HG02852 (cell line): ENCODE data around the gene CRYBA4.
"Not testable (repeated sequence)": the region's sequence is repeated elsewhere in the genome, so short reads cannot be mapped to it uniquely, and the experiment has no call there.

ENCODE experiments used
- ATAC-seq: cut with Tn5 transposase; IDR thresholded peaks from one replicate; pipeline ENCODE4 v1.9.1; 2021; ENCODE audit warnings: mild to moderate bottlenecking, moderate library complexity; ENCODE audit not compliant: unreplicated experiment

CRYBA4 gene

DNA sequence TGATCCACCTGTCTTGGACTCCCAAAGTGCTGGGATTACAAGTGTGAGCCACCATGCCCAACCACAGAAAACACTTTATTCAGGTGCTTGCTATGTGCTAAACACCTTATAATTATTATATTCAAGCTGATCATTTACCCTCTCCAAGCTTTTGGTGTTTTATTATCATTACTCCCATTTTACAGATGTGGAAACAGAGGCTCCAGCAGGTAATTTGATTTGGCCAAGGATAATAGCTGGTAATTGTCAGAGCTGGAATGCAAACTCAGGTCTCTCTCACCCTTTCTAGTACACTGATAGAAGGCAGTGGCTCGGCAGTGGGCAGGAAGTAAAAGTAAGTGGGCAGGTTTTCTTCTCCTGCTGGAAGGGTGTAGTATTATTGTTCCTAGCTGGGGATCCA lies 28.0 kb upstream of the CRYBA4 start:
- ATAC-seq, result no peak

DNA sequence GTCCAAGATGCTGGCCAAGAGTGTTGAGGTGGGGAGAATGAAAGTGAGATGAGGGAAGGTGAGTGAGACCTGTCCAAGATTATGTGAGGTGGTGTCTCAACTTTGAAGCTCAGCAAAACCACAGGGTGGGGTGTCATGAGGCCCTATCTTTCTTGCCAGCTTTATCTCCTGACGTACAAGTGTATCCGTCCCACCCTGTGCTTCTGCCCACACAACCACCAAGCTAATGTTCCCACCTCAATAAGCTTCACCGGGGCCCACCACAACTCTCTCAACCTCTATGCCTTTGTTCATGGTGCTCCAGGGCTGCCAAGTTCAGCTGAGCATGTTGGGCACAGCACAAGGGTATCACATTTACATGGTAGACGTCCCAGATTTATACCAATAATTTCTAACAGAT lies 24.7 kb upstream of the CRYBA4 start:
- ATAC-seq, result no peak

DNA sequence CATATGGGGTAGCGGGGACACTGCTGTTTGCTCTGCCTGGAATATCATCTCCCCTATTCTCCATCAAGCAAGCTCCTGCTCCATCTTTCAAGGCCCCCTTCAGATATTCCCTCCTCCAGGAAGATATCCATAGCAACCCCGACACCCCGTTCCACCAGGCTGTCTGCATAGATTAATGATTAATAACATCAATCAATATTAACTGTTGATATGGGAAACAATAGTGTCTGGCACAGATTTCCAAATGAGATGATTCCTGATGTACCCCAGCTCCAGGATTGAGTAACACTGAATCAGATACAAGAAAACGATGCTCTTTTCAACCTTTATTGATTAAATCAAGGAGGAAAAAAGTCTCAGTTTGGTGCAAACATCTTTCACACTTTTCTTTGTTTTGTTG lies 24.3 kb upstream of the CRYBA4 start:
- ATAC-seq, result no peak

DNA sequence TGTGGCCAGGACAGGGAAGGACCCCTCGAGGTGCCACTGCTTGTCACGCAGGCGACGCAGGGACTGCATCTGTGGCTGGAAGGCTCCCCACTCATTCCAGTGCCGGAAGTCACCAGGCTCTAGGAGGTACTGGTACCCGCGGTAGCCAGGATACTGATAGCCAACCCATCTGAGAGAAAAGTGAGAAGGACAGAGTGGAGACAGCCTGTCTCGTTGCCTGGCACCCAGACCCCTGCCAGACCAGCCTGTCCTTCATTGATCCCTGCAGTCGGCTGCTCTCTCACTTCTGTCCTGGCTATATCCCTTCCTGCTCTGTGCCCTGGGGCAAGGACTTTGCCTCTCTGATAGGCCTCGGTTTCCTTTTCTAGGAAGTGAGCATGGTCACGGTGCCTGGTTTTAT lies 22.3 kb upstream of the CRYBA4 start:
- no peak for ATAC-seq

DNA sequence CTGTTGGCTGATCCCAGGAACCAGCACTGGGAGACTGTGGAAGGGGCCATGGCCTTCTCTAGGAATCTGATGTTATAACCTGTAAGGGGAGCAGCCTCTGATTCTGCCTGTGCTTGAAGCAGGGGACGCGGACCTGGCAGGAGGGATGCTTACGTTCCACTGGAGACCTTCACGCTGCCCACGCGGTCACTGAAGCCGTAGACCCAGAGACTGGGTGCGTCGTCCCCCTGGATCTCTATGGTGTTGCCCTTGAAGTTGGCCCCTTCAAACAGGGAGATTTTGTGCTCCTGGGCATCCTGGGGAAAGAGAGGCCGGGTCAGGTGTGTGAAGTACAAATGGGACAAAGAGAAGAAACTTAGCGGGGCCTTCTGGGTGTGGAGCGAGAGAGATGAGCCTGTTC lies 20.0 kb upstream of the CRYBA4 start:
- ATAC-seq, result no peak

DNA sequence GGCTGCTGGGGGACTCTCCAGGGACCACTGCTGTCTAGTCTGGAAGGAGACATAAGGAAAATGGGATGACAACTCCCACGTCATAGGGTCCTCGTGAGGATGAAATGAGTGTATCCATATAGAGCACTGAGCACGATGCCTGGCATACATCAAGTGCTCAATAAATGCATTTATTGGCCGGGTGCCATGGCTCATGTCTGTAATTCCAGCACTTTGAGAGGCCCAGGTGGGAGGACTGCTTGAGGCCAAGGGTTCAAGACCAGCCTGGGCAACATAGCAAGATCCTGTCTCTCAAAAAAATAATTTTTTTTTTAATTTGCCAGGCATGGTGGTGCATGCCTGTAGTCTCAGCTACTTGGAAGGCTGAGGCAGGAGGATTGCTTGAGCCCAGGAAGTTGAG lies 19.6 kb upstream of the CRYBA4 start:
- ATAC-seq, result no peak

DNA sequence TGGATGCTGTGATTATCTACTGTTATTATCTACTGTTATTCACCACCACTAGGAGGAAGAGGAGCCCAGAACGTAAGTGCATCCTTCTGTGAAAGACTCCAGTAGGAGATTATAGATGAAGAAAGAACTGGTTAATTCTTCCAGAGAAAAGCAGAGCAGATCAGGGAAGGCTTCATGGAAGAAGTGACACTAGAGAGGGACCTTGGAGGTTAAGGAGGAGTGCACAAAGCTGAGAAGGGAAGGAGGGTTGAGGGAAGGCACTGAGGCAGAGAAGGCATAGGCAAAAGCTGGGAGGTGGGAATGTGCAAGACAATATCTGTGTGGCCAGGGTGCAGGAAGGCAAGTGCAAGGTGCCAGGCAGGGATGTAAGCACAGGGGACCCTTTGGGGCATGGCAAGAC lies 17.4 kb upstream of the CRYBA4 start:
- no peak for ATAC-seq

DNA sequence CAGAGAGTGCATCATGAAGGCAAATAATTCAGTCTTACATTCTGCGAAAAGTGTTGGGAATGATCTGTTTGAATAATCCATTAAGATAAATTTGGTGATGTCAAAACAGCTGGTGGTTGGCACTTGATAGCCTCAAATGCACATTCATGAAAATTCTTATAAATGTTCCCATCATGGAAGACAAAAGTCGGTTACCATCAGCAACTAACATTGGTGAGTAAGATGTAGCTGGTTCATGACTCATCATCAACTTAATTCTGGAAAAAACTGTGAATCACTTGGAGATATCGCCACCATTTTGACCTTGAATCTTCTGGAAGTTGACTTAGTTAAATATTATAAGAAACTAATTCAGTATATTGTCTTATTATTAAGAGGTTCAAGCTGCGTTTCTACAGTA lies 15.2 kb upstream of the CRYBA4 start:
- no peak for ATAC-seq

DNA sequence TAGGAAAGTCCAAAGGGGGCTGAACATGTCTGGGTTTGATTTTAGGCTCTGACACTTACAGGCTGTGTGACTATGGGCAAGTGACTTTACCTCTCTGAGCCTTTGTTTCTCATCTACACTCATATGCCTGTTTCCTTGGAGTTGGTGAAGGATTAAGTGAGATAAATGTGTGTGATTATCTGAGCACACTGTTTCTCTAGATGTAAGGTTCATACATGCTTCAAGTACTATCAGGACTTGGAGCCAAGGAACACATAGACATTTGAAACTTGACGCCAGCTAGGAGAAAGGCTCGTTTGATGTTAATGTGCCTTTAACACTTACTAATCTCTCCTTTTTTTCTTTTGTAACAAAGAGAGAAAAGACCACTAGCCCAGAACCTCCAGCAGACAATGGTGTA lies 13.6 kb upstream of the CRYBA4 start:
- no peak for ATAC-seq

DNA sequence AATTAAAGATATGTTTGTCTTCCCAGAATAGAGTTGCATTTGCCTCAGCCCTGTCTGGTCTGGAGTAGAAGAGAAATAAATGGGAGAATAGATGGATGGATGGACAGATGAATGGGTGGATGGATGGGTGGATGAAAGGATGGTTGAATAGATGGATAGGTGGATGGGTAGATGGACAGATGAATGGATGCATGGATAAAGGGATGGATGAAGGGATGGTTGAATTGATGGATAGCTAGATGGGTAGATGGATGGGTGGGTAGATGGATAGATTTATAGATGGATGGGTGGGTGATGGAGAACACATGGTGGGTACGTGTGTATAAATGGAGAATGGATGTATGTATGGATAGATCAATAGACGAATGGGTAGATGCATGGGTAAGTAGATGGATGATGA lies 12.5 kb upstream of the CRYBA4 start:
- ATAC-seq, result no peak

DNA sequence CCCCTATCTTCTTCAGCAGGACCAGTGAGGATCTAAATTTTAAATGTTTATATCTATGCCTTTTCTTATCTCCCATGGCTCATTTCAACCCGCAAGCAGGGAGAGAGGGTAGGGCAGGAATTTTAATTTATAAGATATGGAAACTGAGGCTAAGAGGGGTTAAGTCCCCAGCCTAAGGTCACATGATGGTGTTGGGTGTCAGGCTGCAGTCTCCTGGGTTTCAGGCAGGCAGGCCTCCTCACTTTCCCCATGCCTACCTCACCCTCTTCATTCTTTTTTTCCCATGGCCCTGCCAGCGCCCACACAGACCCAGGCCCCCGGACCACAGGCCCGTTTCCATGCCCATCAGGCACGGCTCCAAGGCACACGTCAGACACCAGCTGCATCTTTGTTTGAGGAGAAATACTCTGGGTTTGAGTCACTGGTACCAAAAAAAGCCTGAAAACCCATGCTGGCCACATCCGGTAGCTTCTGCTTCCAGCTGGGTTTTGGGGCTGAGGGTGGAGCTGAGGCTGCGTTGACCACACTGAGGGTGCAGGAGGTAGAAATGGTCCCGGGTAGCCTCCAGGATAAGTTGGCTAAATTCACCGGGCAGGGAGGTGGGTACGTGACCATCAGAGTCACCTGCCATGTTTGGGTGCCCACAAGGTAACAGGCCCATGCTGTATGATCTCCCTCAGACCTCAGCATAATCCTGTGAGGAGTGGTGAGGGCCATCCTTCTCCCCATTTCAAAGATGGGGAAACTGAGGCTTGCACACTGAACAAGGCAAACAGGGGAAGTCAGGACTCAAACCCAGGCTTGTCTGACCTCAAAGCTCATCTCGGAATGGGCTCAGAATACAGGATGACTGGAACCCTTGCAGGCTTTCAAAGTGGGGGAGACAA lies 11.4 kb upstream of the CRYBA4 start:
- peak; percentile 77 for ATAC-seq

DNA sequence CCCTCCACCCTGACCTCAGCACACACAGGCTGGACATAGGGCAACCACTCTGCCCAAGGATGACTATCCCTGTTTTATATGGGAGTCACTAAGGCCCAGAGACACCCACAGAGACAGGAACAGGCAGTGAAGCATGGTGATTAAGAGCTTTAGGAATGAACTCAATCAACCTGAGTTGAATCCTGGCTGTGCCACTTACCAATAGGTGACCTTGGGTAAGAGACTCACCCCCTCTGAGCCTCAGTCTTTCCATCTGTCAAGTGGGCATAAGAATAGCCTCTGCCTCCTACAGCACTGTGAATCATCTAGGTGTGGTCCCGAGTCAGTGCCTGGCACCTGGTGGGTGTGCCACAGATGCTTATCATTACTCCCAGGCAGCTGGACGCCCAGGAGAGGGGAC lies 10.8 kb upstream of the CRYBA4 start:
- ATAC-seq, result no peak

DNA sequence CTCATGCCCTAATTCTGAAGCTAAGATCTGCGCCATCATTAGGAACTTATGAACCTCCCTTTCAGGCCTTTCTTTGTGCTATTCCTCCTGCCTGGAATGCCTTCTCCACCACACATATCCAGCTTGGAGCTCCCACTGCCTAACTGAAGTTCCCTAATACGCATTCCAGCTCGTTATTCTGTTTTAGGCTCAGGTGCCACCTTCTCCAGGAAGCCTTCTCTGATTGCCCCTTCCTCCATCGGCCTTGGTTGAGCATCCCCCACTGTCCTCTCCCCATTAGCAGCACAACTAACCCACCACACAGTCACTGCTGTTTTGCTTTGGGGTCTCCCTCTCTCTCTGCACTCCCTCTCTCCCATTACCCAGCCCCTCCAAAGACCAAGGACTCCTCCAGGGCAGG lies 9.1 kb upstream of the CRYBA4 start:
- ATAC-seq, result no peak

DNA sequence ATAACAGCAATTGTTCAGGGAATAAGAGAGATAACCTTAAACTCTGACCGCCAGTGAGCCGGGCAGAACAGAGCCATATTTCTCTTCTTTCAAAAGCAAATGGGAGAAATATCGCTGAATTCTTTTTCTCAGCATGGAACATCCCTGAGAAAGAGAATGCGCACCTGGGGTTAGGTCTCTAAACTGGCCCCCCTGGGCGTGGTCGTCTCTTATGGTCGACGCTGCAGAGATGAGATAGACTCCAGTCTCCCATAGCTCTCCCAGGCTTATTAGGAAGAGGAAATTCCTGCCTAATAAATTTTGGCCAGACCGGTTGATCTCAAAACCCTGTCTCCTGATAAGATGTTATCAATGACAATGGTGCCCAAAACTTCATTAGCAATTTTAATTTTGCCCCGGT lies 8.0 kb upstream of the CRYBA4 start:
- ATAC-seq, result not testable (repeated sequence)

DNA sequence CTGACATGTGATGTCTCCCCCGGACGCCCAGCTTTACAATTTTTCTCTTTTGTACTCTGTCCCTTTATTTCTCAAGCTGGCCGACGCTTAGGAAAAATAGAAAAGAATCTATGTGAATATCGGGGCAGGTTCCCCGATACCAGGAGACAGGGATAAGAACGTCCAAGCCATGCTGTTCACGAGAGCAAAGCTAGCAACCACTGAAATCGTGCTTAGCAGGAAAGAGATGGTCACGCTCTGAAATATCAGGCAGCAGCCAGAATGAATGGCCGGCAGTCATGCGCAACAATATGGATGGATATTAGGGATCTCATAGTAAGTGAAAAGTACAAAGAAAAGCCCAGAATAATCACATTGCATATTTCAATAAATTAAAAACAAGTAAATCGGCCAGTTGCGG lies 7.4 kb upstream of the CRYBA4 start:
- ATAC-seq, result no peak

DNA sequence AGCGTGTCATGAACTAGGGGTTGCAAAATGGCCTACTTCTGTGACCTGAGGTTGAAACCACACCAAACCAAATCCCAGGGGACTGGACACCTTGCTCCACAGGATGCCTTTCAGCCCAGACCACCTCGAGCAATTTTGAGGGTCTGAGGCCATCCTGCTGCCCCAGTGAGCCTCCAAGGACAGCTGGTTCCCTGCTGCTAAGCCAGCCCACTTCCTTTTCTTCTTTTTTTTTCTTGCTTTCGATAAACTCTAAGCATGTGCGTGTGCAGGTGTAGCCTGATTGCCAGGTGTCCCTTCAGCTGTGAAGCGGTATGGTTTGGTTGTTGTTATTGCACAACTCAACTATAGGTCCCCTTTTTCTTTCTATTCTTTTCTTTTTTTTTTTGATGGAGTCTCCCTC lies 6.6 kb upstream of the CRYBA4 start:
- no peak for ATAC-seq

DNA sequence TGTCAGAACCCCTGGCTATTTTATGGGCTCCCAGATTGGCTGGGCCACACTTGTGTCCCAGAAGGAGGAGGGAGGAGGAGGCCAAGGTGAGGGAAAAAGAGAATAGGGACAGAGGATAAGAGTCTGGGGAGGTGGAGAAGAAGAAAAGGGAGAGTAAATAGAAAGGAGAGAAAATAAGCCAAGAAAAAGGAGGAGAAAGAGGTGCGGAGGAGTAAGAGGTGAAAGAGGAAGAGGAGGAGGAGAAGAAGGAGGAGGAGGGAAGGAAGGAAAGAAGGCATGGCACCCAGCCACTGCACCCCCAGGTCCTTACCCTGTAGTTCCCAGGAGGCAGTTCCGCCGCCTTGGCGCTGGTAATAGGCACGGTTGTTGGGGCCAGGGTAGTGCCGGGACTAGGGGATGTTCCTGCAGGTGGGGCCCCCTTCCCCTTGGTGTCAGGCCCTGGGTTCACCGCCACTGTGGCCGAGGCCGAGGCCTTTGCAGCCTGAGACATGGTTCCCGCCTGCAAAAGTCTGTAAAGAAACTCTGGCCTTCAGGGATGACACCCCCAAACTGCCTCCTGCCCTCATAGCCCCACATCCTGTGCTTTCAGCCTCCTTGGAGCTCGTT lies 5.8 kb upstream of the CRYBA4 start:
- no peak for ATAC-seq

DNA sequence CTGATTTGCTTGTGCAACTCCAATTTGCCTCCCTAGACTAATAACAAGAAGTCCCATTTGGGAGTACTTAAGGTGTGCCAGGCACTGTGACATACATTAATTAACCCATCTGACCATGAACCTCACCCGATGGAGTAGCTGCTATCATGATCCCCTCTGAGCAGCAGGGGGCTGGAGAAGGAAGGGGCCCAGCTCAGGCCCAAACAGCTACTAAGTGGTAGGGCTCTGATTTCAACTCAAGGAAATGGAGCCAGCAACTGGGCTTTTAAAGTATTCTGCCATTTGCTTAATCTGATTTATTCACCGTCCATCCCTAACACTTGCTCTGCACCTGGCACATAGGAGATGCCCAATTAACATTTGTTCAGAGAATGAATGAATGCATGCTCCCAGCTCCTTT lies 5.1 kb upstream of the CRYBA4 start:
- no peak for ATAC-seq

DNA sequence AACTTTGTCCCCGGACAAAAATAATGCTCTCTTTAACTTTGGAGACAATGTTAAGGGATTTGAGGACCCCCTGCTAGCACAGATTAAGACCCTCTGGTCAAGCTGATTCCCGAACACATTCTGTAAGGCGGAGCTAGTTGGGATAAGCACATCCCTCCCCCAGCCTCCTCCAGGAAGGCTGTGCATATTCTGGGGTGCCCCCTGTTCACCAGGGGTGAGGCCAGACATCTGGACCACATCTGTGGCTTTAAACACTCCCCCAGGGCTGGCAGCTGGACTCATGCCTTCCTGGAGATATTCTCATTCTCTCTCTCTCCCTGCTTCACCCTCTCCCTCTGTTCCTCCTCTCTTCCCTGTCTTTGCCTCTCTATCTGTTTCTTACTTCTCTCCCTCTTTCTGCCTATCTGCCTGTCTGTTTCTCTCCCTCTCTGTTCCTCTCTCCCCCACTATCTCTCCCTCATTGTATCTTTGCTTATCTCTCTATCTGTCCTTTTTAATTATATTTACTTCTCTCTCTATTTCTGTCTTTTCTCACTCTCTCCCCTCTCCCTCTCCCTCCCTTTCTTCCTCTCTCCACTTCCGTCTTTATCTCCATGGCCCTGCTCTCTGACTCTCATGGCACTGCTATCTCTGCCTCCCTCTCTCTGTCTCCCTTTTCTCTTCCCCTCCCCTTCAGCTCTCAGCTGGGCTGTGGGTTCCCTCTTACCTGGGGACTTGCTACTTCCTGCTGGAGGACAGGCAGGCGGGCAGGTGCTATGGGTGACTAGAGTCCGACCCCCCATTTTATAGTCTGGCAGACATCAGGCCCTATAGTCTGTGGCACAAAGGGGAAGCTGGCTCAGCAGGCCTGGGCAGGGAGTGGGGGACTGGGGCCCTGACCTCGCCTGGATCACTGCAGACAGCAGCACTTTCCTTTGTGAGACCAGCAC lies 4.2 kb upstream of the CRYBA4 start, which contains the start of gene CRYBB1:
CRYBB1 (minus strand) TSS at position 757 of the 929 bp plus-strand sequence. CDS start 1,708 bp downstream, outside the sequence.
- ATAC-seq, result no peak

DNA sequence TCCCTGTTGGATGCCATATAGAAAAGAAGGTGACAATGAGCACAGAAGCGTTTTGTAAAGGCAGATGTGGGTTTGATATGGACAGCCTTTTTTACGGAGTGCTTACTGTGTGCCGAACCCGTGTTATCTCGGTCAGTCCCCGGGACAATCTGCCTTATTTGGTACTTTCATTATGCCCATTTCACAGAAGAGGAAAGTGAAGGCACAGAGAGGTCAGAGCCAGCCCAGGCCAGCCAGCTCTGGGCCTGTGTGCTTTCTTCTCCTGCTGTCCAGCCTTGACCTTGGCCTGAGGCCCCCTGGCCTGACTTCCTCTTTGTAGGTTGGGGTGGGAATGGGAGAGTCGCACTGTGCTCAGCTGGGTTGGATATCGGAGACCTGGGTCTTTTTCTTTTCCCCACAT lies 3.3 kb upstream of the CRYBA4 start:
- no peak for ATAC-seq

DNA sequence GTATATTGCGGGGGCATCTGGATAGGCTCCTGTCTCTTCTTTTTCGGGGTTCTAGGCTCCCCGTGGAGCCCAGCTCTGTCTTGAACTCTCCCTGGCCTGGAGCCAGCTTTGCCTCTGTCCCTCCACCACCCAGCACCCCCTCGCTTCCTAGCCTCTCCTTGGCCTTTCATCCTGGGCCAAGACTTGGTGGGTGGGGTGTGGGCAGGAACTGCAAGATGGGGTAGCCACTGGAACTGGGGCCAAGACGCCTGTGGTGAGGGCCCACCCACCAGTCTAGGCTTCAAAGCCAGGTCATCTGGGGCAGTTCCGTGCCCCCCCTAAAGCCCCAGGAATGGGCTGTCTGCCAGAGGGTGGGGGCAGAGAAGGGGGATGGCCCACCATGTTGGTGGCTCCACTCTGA lies 2.3 kb upstream of the CRYBA4 start:
- ATAC-seq, result no peak
